ENCODE data around the gene TECPR1. TPM values are rescaled to one million over a fixed set of nuclear protein-coding genes. Genes with fewer than 3 reads are reported as not detected.

The TECPR1 gene
- total RNA-seq, 1 donor from 2014 or later: 39.9 TPM

DNA sequence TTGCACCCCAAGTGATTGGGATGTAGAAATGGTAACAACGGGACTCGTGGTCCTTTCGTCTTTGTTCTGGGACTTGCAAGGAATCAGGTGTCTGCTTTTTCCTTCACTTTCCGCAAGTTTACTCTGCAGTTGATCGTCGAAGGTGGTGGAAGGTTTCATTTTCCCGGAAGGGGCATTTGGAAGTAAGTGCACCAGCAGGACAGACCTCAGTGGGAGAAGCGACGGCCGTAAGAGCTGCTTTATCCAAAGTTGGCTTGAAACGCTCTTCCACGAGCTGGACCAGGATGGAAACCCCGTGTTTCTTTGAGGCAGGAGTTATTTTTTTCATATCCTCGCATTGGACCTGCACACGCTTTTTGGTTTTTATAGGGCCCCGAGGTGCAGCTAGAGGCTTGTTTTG, 30.7 kb upstream of the TECPR1 start:
- TF ChIP-seq, protein P1, sequence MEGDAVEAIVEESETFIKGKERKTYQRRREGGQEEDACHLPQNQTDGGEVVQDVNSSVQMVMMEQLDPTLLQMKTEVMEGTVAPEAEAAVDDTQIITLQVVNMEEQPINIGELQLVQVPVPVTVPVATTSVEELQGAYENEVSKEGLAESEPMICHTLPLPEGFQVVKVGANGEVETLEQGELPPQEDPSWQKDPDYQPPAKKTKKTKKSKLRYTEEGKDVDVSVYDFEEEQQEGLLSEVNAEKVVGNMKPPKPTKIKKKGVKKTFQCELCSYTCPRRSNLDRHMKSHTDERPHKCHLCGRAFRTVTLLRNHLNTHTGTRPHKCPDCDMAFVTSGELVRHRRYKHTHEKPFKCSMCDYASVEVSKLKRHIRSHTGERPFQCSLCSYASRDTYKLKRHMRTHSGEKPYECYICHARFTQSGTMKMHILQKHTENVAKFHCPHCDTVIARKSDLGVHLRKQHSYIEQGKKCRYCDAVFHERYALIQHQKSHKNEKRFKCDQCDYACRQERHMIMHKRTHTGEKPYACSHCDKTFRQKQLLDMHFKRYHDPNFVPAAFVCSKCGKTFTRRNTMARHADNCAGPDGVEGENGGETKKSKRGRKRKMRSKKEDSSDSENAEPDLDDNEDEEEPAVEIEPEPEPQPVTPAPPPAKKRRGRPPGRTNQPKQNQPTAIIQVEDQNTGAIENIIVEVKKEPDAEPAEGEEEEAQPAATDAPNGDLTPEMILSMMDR (conservative IDR thresholded peaks at IDR 0.05): no peak
- DNase-seq (ENCODE audit: extremely low spot score, unreplicated experiment): no peak
- Mint-ChIP-seq H3K27me3 (no peaks in the 10 kb centered on the region), H3K36me3 (no peaks in the 10 kb centered on the region), H3K9me3 (no peaks in the 10 kb centered on the region), H3K4me1 (ENCODE audit: unreplicated experiment) (peaks cover 25% of the 10 kb centered on the region), H3K27ac (peak overlapping the region; percentile 91), H3K4me3 (peak overlapping the region; percentile 92)

- TF ChIP-seq, protein P1 (conservative IDR thresholded peaks at IDR 0.05): no peak
- no peaks in the 10 kb centered on the region for H3K36me3 Mint-ChIP-seq
- no peak for DNase-seq (ENCODE audit: extremely low spot score, unreplicated experiment)
- peak overlapping the region; percentile 91 for H3K27ac Mint-ChIP-seq
- peak overlapping the region; percentile 92 for H3K4me3 Mint-ChIP-seq
- H3K4me1 Mint-ChIP-seq (ENCODE audit: unreplicated experiment): peaks cover 25% of the 10 kb centered on the region
- H3K9me3 Mint-ChIP-seq: no peaks in the 10 kb centered on the region
- H3K27me3 Mint-ChIP-seq: no peaks in the 10 kb centered on the region
Observed at GRCh38 chr7:98281757-98282606, 29.9 kb upstream of the TECPR1 start.

DNA sequence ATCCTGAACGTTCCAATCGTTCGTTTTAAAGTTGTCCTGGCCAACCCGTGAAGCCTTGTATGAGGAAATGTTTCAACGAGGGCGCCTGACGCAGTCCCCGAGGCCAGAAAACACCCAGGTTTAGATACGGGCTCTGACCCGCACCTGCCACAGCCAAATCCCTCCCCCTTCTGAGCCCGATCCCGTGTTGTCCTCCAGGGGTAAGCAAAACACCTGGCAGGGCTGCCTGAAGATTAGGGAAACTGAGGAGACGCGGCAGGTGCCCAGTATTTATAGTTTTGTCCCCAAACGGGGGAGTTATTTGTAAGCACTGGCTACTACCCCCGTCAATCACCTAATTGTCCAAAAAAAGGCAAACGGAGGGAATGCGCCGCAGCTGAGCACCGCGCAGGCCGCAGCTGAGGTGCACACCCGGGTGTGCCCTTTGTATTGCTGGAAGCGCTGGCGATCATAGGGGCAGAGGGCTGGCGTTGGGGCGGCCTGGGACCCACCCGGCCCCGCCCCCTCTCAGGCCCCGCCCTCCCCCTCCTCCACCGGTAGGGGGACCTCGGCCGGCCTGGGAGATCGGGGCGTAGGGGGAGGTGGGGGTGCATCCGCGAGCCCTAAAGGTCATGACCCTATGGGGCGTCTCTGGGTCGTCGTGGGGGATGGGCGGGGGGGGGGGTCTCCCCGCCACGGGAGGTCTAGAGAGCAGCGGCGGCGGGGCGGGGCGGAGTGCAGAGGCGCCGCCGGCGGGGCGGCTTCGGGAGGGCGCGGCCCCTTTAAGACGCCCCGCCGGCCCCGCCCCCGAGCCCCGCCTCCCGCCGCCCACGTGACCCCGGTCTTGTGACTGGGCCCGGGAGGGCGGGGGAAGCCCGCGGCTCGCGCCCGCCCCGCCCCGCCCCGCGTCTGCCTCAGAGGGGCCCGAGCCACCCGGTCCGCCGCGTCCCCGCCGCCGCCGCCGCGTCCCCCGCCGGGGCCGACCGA, 29.0 kb upstream of the TECPR1 start, which contains the start of gene BRI3:
BRI3 (plus strand) TSS at position 896 of the 966 bp plus-strand sequence. CDS start 110 bp downstream, outside the sequence.
- peak within 1 kb of the TSS; percentile 94 for H3K27ac Mint-ChIP-seq
- DNase-seq (ENCODE audit: extremely low spot score, unreplicated experiment): peak; percentile 90
- H3K36me3 Mint-ChIP-seq: no peaks in the 10 kb centered on the region
- peaks cover 19% of the 10 kb centered on the region for H3K4me1 Mint-ChIP-seq (ENCODE audit: unreplicated experiment)
- TF ChIP-seq, protein P1 (conservative IDR thresholded peaks at IDR 0.05): no peak
- H3K9me3 Mint-ChIP-seq: no peaks in the 10 kb centered on the region
- H3K27me3 Mint-ChIP-seq: no peaks in the 10 kb centered on the region
- peak within 1 kb of the TSS; percentile 92 for H3K4me3 Mint-ChIP-seq

- peak overlapping the region; percentile 92 for H3K4me3 Mint-ChIP-seq
- TF ChIP-seq, protein P1 (conservative IDR thresholded peaks at IDR 0.05): no peak
- peaks cover 18% of the 10 kb centered on the region for H3K4me1 Mint-ChIP-seq (ENCODE audit: unreplicated experiment)
- no peaks in the 10 kb centered on the region for H3K9me3 Mint-ChIP-seq
- H3K27ac Mint-ChIP-seq: peak overlapping the region; percentile 94
- no peak for DNase-seq (ENCODE audit: extremely low spot score, unreplicated experiment)
- H3K36me3 Mint-ChIP-seq: no peaks in the 10 kb centered on the region
- no peaks in the 10 kb centered on the region for H3K27me3 Mint-ChIP-seq
Observed at GRCh38 chr7:98280296-98280695, 28.3 kb upstream of the TECPR1 start.

GRCh38 chr7:98278936-98279335, 26.9 kb upstream of the TECPR1 start:
- Mint-ChIP-seq H3K9me3 (no peaks in the 10 kb centered on the region), H3K4me3 (peak overlapping the region; percentile 61), H3K27ac (peak overlapping the region; percentile 59), H3K27me3 (no peaks in the 10 kb centered on the region), H3K4me1 (ENCODE audit: unreplicated experiment) (peaks cover 10% of the 10 kb centered on the region), H3K36me3 (no peaks in the 10 kb centered on the region)
- DNase-seq (ENCODE audit: extremely low spot score, unreplicated experiment): no peak
- TF ChIP-seq, protein P1 (conservative IDR thresholded peaks at IDR 0.05): no peak

Measured in type B pancreatic cell (in vitro differentiated cells).